SK-N-SH treated with all-trans-retinoic acid at 6 μM for 48 hours (cell line): ENCODE results near the gene ADAMTSL3.

Experiments
- ARNTL ChIP-seq: fragments of 450-650 bp; formaldehyde crosslinking; IDR thresholded peaks from 2 replicates; pipeline ENCODE4 v1.5.0; 2020; ENCODE audit warnings: low read depth, mild to moderate bottlenecking, moderate library complexity, borderline replicate concordance
- CREB5 ChIP-seq: fragments of 250-450 bp; sonication (Bioruptor Pico); IDR thresholded peaks from 2 replicates; pipeline ENCODE4 v1.5.1; 2020; ENCODE audit warnings: low read depth, mild to moderate bottlenecking, moderate library complexity
- PATZ1 ChIP-seq: fragments of 250-450 bp; sonication (Bioruptor Pico); IDR thresholded peaks from 2 replicates; pipeline ENCODE4 v1.8.0; 2020; ENCODE audit warnings: mild to moderate bottlenecking, moderate library complexity, borderline replicate concordance
- SNAI2 ChIP-seq: fragments of 250-450 bp; sonication (Bioruptor Pico); IDR thresholded peaks from 2 replicates; pipeline ENCODE4 v1.5.0; 2020; ENCODE audit warnings: mild to moderate bottlenecking, moderate library complexity

GRCh38 chr15:83982748-83983147, 328.8 kb downstream of the ADAMTSL3 start:
- TF ChIP-seq ARNTL = no peak
- no peak for TF ChIP-seq PATZ1 (CRISPR knock-in tag)
- no peak for TF ChIP-seq CREB5 (CRISPR knock-in tag)
- no peak for TF ChIP-seq SNAI2
